Liver (tissue), 3 donors: ENCODE results near the gene GPR107.

ENCODE experiments used
- EGR1 ChIP-seq, 2 donors: IDR thresholded peaks; 2 replicates each; pipeline ENCODE4 v1.6.1; 2016 to 2018; ENCODE audit warnings: antibody characterized with exemption in 2 of 2, low read depth in 2 of 2
- GABPA ChIP-seq, 2 donors: IDR thresholded peaks in 1 of 2; conservative IDR thresholded peaks in 1 of 2; 2 replicates each; pipeline ENCODE4 v1.6.1; 2016; ENCODE audit warnings: antibody characterized with exemption in 2 of 2, mild to moderate bottlenecking in 1 of 2, moderate library complexity in 1 of 2
- JUND ChIP-seq, 2 donors: IDR thresholded peaks; 2 replicates each; pipeline ENCODE4 v1.6.1; 2016; ENCODE audit warnings: antibody characterized with exemption in 2 of 2
- MAX ChIP-seq: IDR thresholded peaks from 2 replicates; pipeline ENCODE4 v1.6.1; 2016; ENCODE audit warnings: antibody characterized with exemption
- REST ChIP-seq: IDR thresholded peaks from 2 replicates; pipeline ENCODE4 v1.6.1; 2016; ENCODE audit warnings: antibody characterized with exemption, mild to moderate bottlenecking
- RXRA ChIP-seq, 2 donors: IDR thresholded peaks; 2 replicates each; pipeline ENCODE4 v1.6.1; 2017 to 2018; ENCODE audit warnings: antibody characterized with exemption in 2 of 2, mild to moderate bottlenecking in 1 of 2
- SP1 ChIP-seq: IDR thresholded peaks from 2 replicates; pipeline ENCODE4 v1.6.1; 2018; ENCODE audit warnings: antibody characterized with exemption, mild to moderate bottlenecking
- TAF1 ChIP-seq: conservative IDR thresholded peaks from 2 replicates; pipeline ENCODE4 v1.6.1; 2016; ENCODE audit warnings: antibody characterized with exemption, mild to moderate bottlenecking
- YY1 ChIP-seq: IDR thresholded peaks from 2 replicates; pipeline ENCODE4 v1.6.1; 2016; ENCODE audit warnings: antibody characterized with exemption, mild to moderate bottlenecking
- TF ChIP-seq, protein P1 (sequence below): fragments of 150-350 bp; IDR thresholded peaks from 2 replicates; pipeline ENCODE4 v1.5.1; 2017; ENCODE audit warnings: improper control_type of control experiment, low read depth, low read length; ENCODE audit not compliant: missing input control
- TF ChIP-seq, protein P2 (sequence below): IDR thresholded peaks from 2 replicates; pipeline ENCODE4 v1.6.1; 2016; ENCODE audit warnings: antibody characterized with exemption
- TF ChIP-seq, protein P3 (sequence below): IDR thresholded peaks from 2 replicates; pipeline ENCODE4 v1.6.1; 2016; ENCODE audit warnings: antibody characterized with exemption
- donor health status: healthy.
- donor health status: healthy.

DNA sequence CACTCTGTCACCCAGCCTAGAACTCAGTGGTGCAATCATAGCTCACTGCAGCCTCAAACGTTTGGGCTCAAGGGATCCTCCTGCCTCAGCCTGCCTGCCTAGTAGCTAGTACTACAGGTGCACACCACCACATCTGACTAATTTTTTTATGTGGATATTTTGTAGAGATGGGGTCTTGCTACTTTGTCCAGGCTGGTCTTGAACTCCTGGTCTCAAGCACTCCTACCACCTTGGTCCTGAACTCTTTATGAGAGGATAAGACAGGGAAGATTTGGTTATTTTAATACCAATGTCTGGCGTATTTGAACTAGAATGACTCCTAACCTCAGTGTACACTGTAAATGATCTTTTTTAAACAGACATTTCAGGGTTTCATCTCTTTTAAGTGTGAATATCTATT lies 9.0 kb downstream of the GPR107 start:
- TF ChIP-seq YY1, result no peak
- TF ChIP-seq, protein P1, sequence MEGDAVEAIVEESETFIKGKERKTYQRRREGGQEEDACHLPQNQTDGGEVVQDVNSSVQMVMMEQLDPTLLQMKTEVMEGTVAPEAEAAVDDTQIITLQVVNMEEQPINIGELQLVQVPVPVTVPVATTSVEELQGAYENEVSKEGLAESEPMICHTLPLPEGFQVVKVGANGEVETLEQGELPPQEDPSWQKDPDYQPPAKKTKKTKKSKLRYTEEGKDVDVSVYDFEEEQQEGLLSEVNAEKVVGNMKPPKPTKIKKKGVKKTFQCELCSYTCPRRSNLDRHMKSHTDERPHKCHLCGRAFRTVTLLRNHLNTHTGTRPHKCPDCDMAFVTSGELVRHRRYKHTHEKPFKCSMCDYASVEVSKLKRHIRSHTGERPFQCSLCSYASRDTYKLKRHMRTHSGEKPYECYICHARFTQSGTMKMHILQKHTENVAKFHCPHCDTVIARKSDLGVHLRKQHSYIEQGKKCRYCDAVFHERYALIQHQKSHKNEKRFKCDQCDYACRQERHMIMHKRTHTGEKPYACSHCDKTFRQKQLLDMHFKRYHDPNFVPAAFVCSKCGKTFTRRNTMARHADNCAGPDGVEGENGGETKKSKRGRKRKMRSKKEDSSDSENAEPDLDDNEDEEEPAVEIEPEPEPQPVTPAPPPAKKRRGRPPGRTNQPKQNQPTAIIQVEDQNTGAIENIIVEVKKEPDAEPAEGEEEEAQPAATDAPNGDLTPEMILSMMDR, result no peak
- TF ChIP-seq REST, result no peak
- TF ChIP-seq JUND (IDR thresholded peaks at IDR 0.05), result no peak
- TF ChIP-seq, protein P2, sequence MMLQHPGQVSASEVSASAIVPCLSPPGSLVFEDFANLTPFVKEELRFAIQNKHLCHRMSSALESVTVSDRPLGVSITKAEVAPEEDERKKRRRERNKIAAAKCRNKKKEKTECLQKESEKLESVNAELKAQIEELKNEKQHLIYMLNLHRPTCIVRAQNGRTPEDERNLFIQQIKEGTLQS, result no peak
- TF ChIP-seq, protein P3, sequence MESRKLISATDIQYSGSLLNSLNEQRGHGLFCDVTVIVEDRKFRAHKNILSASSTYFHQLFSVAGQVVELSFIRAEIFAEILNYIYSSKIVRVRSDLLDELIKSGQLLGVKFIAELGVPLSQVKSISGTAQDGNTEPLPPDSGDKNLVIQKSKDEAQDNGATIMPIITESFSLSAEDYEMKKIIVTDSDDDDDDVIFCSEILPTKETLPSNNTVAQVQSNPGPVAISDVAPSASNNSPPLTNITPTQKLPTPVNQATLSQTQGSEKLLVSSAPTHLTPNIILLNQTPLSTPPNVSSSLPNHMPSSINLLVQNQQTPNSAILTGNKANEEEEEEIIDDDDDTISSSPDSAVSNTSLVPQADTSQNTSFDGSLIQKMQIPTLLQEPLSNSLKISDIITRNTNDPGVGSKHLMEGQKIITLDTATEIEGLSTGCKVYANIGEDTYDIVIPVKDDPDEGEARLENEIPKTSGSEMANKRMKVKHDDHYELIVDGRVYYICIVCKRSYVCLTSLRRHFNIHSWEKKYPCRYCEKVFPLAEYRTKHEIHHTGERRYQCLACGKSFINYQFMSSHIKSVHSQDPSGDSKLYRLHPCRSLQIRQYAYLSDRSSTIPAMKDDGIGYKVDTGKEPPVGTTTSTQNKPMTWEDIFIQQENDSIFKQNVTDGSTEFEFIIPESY, result no peak
- no peak for TF ChIP-seq MAX
- no peak for TF ChIP-seq GABPA (IDR thresholded peaks at IDR 0.05 in 1 of 2, conservative IDR thresholded peaks at IDR 0.05 in 1 of 2)
- no peak for TF ChIP-seq SP1
- TF ChIP-seq TAF1, result no peak
- TF ChIP-seq EGR1 (IDR thresholded peaks at IDR 0.05; ENCODE audit: low read depth in 2 of 2), result no peak
- TF ChIP-seq RXRA (IDR thresholded peaks at IDR 0.05), result no peak
